ENCODE data around the gene CCDC186. TPM values are rescaled to one million over a fixed set of nuclear protein-coding genes. Genes with fewer than 3 reads are reported as not detected.

The CCDC186 gene
- total and polyA plus RNA-seq, 2 of the 4 experiments (the other 2 are of a cell fraction) = 3.0 to 6.1 TPM

- TF ChIP-seq MAZ (IDR thresholded peaks at IDR 0.05; ENCODE audit: borderline replicate concordance, low read depth, low read length) = no peak
- no peak for TF ChIP-seq CHD1 (IDR thresholded peaks at IDR 0.05; ENCODE audit: low read depth, low read length)
- no peaks in the 10 kb centered on the region for H3K9me1 ChIP-seq (ENCODE audit: insufficient read depth, low read length)
- no peak overlapping the region for H3K18ac ChIP-seq (ENCODE audit: low read depth, low read length)
- ATAC-seq (ENCODE audit: low read depth) (no peak), DNase-seq (no peak)
- H4K91ac ChIP-seq (ENCODE audit: insufficient read depth, low read depth, low read length) = no peak overlapping the region
- H3K36me3 ChIP-seq (ENCODE audit: control insufficient read depth, insufficient read depth, low read length) = no peaks in the 10 kb centered on the region
- H3K79me1 ChIP-seq (ENCODE audit: low read depth in 1 of 2, low read length in 2 of 2) = no peaks in the 10 kb centered on the region
- no CpG with 5 or more reads among the region's 3 CpGs for WGBS, 2 experiments (ENCODE audit: extremely low coverage in 2 of 2, insufficient read length in 1 of 2)
- in situ Hi-C loops (cut with MboI; ENCODE audit: low sequenced_read_pairs) = no loop called here
- CTCF ChIA-PET = interaction anchor here (0.7 to 1.1 kb wide), 2 partner anchors 12 to 115 kb away, joined by 3 read pairs; no protein-coding TSS in a partner anchor
- H2BK15ac ChIP-seq (ENCODE audit: low read depth, low read length) = no peak overlapping the region
- H3K23ac ChIP-seq (ENCODE audit: low read depth, low read length) = no peak overlapping the region
- H3K27me3 ChIP-seq (ENCODE audit: control insufficient read depth, insufficient read depth, low read length) = peaks cover 2% of the 10 kb centered on the region
- no TSS peak for BruUV-seq (replicated peaks)
- no peak overlapping the region for H3K27ac ChIP-seq (ENCODE audit: insufficient read depth, low read length)
- dilution Hi-C loops (cut with HindIII; ENCODE audit: low sequenced_read_pairs, unreplicated experiment) = no loop called here
- H4K5ac ChIP-seq (ENCODE audit: low read depth, low read length) = no peak overlapping the region
- H3K4me2 ChIP-seq (ENCODE audit: low read depth, low read length) = no peak overlapping the region
- no peak overlapping the region for H2BK5ac ChIP-seq (ENCODE audit: low read depth, low read length, poor library complexity, severe bottlenecking)
- H2BK120ac ChIP-seq (ENCODE audit: low read depth, low read length) = no peak overlapping the region
- no peaks in the 10 kb centered on the region for H3K9me3 ChIP-seq (ENCODE audit: control insufficient read depth, insufficient read depth, low read length)
- no peak overlapping the region for H4K8ac ChIP-seq (ENCODE audit: low read depth in 2 of 2, low read length in 2 of 2)
- H2AK9ac ChIP-seq (replicated peaks; ENCODE audit: low read depth, low read length, poor library complexity) = no peak overlapping the region
- H4K20me1 ChIP-seq (ENCODE audit: insufficient read depth, low read length) = no peaks in the 10 kb centered on the region
- no peaks in the 10 kb centered on the region for H3K4me1 ChIP-seq (ENCODE audit: control insufficient read depth, insufficient read depth, low read length)
- H2BK20ac ChIP-seq (ENCODE audit: low read depth, low read length) = no peak overlapping the region
- H3K9ac ChIP-seq (ENCODE audit: low read depth, low read length) = no peak overlapping the region
- intact Hi-C loops (cut with micrococcal nuclease) = loop anchor here (5.0 kb wide), 1 partner anchor 43 kb away; no protein-coding TSS in a partner anchor
- no peak overlapping the region for H2AFZ ChIP-seq (replicated peaks; ENCODE audit: low read length, poor library complexity)
- H3K14ac ChIP-seq (replicated peaks; ENCODE audit: low read depth, low read length) = no peak overlapping the region
- H2AK5ac ChIP-seq (ENCODE audit: low read depth, low read length) = no peak overlapping the region
- POLR2A ChIA-PET (ENCODE audit: unreplicated experiment) = no interaction called here
- no peak overlapping the region for H3K4me3 ChIP-seq (ENCODE audit: insufficient read depth, low read depth, low read length)
- no peak overlapping the region for H3K4ac ChIP-seq (ENCODE audit: low read depth, low read length)
- no peak overlapping the region for H3K56ac ChIP-seq (ENCODE audit: extremely low read depth, insufficient read depth, low read length)
Observed at GRCh38 chr10:114188900-114189299, 14.9 kb upstream of the CCDC186 start.
